ENCODE data around the gene SYNGR3. TPM values are rescaled to one million over a fixed set of nuclear protein-coding genes. Genes with fewer than 3 reads are reported as not detected.

SYNGR3 gene
- total RNA-seq, 2 donors from 2014 or later: 4.0 to 16.1 TPM

DNA sequence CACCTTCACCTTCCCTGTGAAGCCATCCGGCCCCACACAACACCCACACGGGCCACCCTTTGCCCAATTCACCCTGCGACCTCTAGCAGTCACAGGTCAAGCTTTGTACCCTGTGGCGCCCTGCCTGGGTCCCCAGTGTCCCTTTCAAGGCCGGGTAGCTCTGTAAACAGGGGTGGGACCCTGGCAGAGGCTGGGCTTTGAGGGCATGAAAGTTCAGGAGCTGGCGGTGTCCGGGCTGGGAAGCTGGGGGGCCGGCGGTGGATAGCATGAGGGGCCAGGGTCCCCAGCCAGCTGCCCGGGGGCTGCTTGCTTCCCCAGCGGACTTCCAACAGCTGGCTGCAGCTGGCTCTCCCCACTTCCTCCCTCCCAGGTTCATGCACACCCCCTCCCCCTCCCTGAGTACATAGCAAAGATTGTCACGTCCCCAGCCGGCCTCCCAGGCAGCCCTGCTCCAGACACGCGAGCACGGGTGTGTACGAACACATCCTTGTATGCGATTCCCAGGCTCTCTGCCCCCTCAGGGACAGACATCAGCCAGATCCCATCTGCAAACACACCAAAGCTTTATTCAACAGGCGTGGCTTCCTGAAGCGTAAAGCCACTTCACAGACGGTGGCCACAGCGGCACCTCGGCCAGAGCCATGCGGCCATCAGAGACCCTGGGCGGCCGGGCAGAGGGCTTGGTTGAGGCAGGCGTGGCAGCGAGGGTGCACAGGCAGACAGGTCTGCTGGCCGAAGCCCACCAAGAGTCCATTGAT lies 49.7 kb downstream of the SYNGR3 start:
- TF ChIP-seq, protein P1, sequence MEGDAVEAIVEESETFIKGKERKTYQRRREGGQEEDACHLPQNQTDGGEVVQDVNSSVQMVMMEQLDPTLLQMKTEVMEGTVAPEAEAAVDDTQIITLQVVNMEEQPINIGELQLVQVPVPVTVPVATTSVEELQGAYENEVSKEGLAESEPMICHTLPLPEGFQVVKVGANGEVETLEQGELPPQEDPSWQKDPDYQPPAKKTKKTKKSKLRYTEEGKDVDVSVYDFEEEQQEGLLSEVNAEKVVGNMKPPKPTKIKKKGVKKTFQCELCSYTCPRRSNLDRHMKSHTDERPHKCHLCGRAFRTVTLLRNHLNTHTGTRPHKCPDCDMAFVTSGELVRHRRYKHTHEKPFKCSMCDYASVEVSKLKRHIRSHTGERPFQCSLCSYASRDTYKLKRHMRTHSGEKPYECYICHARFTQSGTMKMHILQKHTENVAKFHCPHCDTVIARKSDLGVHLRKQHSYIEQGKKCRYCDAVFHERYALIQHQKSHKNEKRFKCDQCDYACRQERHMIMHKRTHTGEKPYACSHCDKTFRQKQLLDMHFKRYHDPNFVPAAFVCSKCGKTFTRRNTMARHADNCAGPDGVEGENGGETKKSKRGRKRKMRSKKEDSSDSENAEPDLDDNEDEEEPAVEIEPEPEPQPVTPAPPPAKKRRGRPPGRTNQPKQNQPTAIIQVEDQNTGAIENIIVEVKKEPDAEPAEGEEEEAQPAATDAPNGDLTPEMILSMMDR (IDR thresholded peaks at IDR 0.05): no peak
- TF ChIP-seq POLR2AphosphoS5 (IDR thresholded peaks at IDR 0.05): peak; percentile 87
- no peak for TF ChIP-seq POLR2A (IDR thresholded peaks at IDR 0.05)

DNA sequence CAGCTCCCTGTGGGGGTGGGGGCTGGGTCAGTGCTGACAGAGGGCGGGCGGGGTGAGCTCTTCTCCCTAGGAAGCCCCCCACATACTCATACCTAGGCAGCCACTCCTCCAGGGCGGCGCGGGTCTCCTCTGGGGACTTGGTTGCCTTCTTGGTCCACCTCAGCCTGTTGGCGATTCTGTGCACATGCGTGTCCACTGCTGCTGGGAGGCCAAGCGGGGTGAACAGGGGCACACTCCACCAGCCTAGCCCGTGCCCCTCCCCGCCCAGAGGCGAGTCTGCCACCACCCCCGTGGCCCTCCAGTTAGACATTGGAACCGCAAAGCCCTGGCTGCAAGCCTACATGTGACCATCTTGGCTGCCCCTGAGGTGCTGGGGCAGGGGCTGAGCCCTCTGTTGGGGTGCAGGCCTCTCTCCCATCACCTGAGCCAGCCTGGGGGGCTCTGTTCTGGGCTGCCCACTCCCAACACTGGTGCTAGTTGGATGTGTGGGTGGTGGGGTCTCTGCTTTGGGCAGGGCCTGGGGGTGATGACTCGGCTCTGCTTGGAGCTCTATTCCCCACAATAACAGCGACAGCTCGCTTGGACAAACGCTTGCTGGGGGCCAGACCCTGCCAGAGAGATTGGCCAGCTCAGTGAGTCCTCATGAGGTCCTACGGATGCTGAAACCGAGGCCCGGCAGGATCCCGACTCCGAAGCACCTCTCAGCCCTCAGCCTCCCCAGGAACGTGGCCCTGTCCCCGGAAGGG lies 50.4 kb downstream of the SYNGR3 start:
- H3K4me1 ChIP-seq (replicated peaks): peaks cover 35% of the 10 kb centered on the region
- H3K27me3 ChIP-seq (replicated peaks; ENCODE audit: insufficient read depth): no peaks in the 10 kb centered on the region
- DNase-seq (ENCODE audit: low spot score): no peak
- no peaks in the 10 kb centered on the region for H3K36me3 ChIP-seq
- no peaks in the 10 kb centered on the region for H3K9me3 ChIP-seq
- H3K4me3 ChIP-seq: no peak overlapping the region
- peak overlapping the region; percentile 66 to 86 for H3K27ac ChIP-seq
- intact Hi-C loops (cut with DNase I): no loop called here
- WGBS: 77% methylated on average over 16 of the region's 24 CpGs
- TF ChIP-seq, protein P1 (IDR thresholded peaks at IDR 0.05): no peak
- no peak for TF ChIP-seq POLR2A (IDR thresholded peaks at IDR 0.05)
- no peak for TF ChIP-seq POLR2AphosphoS5 (IDR thresholded peaks at IDR 0.05)

More for the DNA sequence above, 49.7 kb downstream of the SYNGR3 start:
- Histone ChIP-seq H3K4me1 (replicated peaks) (peaks cover 41% of the 10 kb centered on the region), H3K27ac (peak overlapping the region; percentile 66 to 86), H3K36me3 (no peaks in the 10 kb centered on the region), H3K27me3 (replicated peaks; ENCODE audit: insufficient read depth) (no peaks in the 10 kb centered on the region), H3K9me3 (no peaks in the 10 kb centered on the region), H3K4me3 (no peak overlapping the region)
- WGBS: 40% methylated on average over 29 of the region's 29 CpGs
- peak; percentile 86 for DNase-seq (ENCODE audit: low spot score)
- intact Hi-C loops (cut with DNase I): no loop called here

DNA sequence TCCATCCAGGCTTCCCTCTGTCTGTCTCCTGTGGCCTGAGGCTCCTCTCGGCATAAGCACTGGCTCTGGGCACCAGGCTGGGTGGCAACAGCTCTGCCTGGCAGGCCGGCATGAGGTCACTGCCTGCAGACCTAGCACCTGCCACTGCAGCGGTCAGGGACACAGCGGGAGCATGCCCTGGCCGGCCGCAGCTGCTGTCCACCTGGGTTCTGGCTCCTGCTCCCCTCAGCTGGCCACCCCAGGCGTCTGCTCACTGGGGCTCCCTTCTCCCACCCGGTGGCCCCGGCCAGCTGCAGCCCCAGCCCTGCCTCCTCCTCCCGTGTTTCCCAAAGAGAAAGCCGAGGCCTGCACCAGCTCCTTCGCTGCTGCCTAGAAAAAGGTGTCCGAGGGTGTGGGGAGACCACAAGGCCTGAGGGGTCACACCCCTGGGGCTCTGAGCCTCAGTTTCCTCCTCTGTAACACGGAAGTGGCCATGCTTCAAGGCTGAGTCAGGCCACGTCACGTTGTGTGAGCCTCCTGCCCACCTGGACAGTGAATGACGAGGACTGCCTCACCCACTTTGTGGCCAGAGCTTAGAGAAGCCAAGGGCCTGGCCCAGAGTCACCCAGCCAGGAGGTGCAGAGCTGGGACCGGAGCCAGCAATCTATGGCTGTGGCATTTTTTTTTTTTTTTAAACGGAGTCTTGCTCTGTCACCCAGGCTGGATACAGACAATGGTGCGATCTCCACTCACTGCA lies 51.2 kb downstream of the SYNGR3 start:
- no peak for DNase-seq (ENCODE audit: low spot score)
- 79% methylated on average over 19 of the region's 20 CpGs for WGBS
- intact Hi-C loops (cut with DNase I): no loop called here
- Histone ChIP-seq H3K4me1 (replicated peaks) (peaks cover 27% of the 10 kb centered on the region), H3K9me3 (no peaks in the 10 kb centered on the region), H3K27ac (peak overlapping the region; percentile 66 to 86), H3K36me3 (no peaks in the 10 kb centered on the region), H3K27me3 (replicated peaks; ENCODE audit: insufficient read depth) (no peaks in the 10 kb centered on the region), H3K4me3 (no peak overlapping the region)
- TF ChIP-seq POLR2AphosphoS5 (IDR thresholded peaks at IDR 0.05) (no peak), POLR2A (IDR thresholded peaks at IDR 0.05) (no peak)
- TF ChIP-seq, protein P1 (IDR thresholded peaks at IDR 0.05): no peak

DNA sequence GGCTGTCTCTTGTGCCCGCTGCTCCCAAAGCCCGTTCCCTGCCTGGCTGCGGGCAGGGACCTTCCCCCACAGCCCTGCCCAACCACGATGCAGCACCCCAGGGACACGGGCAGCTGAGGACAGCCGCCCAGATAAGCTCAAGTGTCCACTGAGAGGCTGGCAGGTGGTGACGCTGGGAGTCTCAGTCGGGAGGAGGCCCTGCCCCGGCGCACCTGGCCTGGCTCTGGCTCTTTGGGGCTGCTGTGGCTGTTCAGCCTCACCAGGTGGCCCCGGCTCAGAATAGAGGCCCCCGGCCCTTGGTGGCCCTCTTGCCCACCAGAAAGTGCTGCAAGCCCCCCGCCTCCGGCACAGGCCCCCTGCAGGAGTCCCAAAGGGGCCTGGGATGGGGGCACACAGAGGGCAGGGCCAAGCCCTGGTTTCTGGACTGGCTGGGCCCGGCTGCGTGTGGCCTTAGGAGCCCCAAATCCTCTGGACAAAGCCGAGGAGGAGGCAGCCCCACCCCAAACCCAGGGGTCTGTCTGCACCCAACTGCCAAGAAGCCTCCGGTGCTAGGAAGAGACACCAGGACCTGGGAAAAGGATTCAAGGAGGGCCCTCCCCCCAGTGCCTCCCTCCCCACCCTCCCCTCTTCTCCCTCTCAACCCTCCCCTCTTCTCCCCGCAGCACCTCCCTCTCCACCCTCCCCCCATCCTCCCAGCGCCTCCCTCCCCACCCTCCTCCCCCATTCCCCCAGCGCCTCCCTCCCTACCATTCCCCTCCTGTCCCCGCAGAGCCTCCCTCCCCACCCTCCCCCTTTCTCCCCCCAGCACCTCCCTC lies 52.6 kb downstream of the SYNGR3 start:
- TF ChIP-seq POLR2A (IDR thresholded peaks at IDR 0.05) (no peak), POLR2AphosphoS5 (IDR thresholded peaks at IDR 0.05) (no peak)
- TF ChIP-seq, protein P1 (IDR thresholded peaks at IDR 0.05): no peak
- peak overlapping the region in 1 of 2 donors; percentile 5 for H3K27ac ChIP-seq
- no peak for DNase-seq (ENCODE audit: low spot score)
- intact Hi-C loops (cut with DNase I): no loop called here
- H3K4me3 ChIP-seq: no peak overlapping the region
- no peaks in the 10 kb centered on the region for H3K9me3 ChIP-seq
- H3K4me1 ChIP-seq (replicated peaks): peaks cover 22% of the 10 kb centered on the region
- 66% methylated on average over 16 of the region's 22 CpGs for WGBS
- H3K36me3 ChIP-seq: no peaks in the 10 kb centered on the region
- H3K27me3 ChIP-seq (replicated peaks; ENCODE audit: insufficient read depth): no peaks in the 10 kb centered on the region

Data from prostate gland (tissue), 2 donors.